HepG2 (cell line): ENCODE data around the gene TFB1M. TPM values are rescaled to one million over a fixed set of nuclear protein-coding genes. Genes with fewer than 3 reads are reported as not detected.

Experiments used
- ARID2 ChIP-seq: sonication (generic); formaldehyde crosslinking; IDR thresholded peaks from 2 replicates; pipeline ENCODE4 v1.8.1; 2022; ENCODE audit warnings: mild to moderate bottlenecking, missing genetic modification reagents, borderline replicate concordance
- ELF4 ChIP-seq: sonication (generic); formaldehyde crosslinking; IDR thresholded peaks from 2 replicates; pipeline ENCODE4 v1.5.0; 2020; ENCODE audit warnings: missing genetic modification reagents, mild to moderate bottlenecking, moderate library complexity, borderline replicate concordance
- GPBP1L1 ChIP-seq: sonication (generic); formaldehyde crosslinking; IDR thresholded peaks from 2 replicates; pipeline ENCODE4 v1.5.0; 2020; ENCODE audit warnings: mild to moderate bottlenecking, missing genetic modification reagents
- HOXD1 ChIP-seq: sonication (generic); formaldehyde crosslinking; IDR thresholded peaks from 2 replicates; pipeline ENCODE4 v1.5.0; 2020; ENCODE audit warnings: missing genetic modification reagents
- JUNB ChIP-seq: sonication (generic); formaldehyde crosslinking; IDR thresholded peaks from 2 replicates; pipeline ENCODE4 v1.8.0; 2022; ENCODE audit warnings: missing genetic modification reagents, mild to moderate bottlenecking, borderline replicate concordance
- KAT8 ChIP-seq: IDR thresholded peaks from 2 replicates; pipeline ENCODE4 v1.6.1; 2016; ENCODE audit warnings: missing genetic modification reagents, missing compliant biosample characterization
- KDM6A ChIP-seq: IDR thresholded peaks from 2 replicates; pipeline ENCODE4 v1.6.1; 2016; ENCODE audit warnings: low read depth
- KMT2A ChIP-seq: sonication (generic); formaldehyde crosslinking; IDR thresholded peaks from 2 replicates; pipeline ENCODE4 v1.4.0; 2020; ENCODE audit warnings: missing genetic modification reagents
- MBD4 ChIP-seq: IDR thresholded peaks from 2 replicates; pipeline ENCODE4 v1.6.1; 2012; ENCODE audit warnings: low read length, inconsistent platforms, borderline replicate concordance
- MED1 ChIP-seq: sonication (generic); formaldehyde crosslinking; IDR thresholded peaks from 2 replicates; pipeline ENCODE4 v1.4.0; 2020; ENCODE audit warnings: missing genetic modification reagents
- NCOR1 ChIP-seq: fragments of 200-600 bp; sonication (generic); IDR thresholded peaks from 2 replicates; pipeline ENCODE4 v1.7.0; 2017; ENCODE audit warnings: antibody characterized with exemption, low read length, borderline replicate concordance
- RARA ChIP-seq: IDR thresholded peaks from 2 replicates; pipeline ENCODE4 v1.6.1; 2016; ENCODE audit warnings: missing genetic modification reagents, missing compliant biosample characterization
- TCF7 ChIP-seq: sonication (generic); IDR thresholded peaks from 2 replicates; pipeline ENCODE4 v1.6.1; 2016; ENCODE audit warnings: antibody characterized with exemption, low read depth
- TEAD2 ChIP-seq: sonication (generic); formaldehyde crosslinking; IDR thresholded peaks from 2 replicates; pipeline ENCODE4 v1.9.0; 2021; ENCODE audit warnings: missing genetic modification reagents
- TSC22D2 ChIP-seq: sonication (generic); formaldehyde crosslinking; IDR thresholded peaks from 2 replicates; pipeline ENCODE4 v1.5.1; 2020; ENCODE audit warnings: missing genetic modification reagents, mild to moderate bottlenecking, borderline replicate concordance
- ZBTB8A ChIP-seq: sonication (generic); formaldehyde crosslinking; IDR thresholded peaks from 2 replicates; pipeline ENCODE4 v1.4.0; 2020; ENCODE audit warnings: mild to moderate bottlenecking, low read depth, missing genetic modification reagents, borderline replicate concordance
- ZNF264 ChIP-seq: sonication (generic); formaldehyde crosslinking; IDR thresholded peaks from 2 replicates; pipeline ENCODE4 v1.4.0; 2020; ENCODE audit warnings: missing genetic modification reagents
- ZNF446 ChIP-seq: sonication (generic); formaldehyde crosslinking; IDR thresholded peaks from 2 replicates; pipeline ENCODE4 v1.5.0; 2020; ENCODE audit warnings: mild to moderate bottlenecking, missing genetic modification reagents
- polyA plus RNA-seq, 8 experiments: library from polyadenylated mRNA; depleted of rRNA in 3 of 8; stranded (reverse) in 7 of 8; unstranded in 1 of 8; fragments of >200 nt; fragmentation: Illumina TruSeq in 4 of 8; extraction: Trizol in 4 of 8; gene quantifications; 2 replicates each; pipeline versions ENCODE4 v1.2.1 to v1.2.3, GENCODE V29; 2011 to 2016; ENCODE audit warnings: low read depth in 4 of 8, missing spikeins in 1 of 8, mixed read lengths in 1 of 8; ENCODE audit not compliant: insufficient read depth in 1 of 8
- total RNA-seq, 5 experiments: library from RNA; depleted of rRNA; stranded (reverse); fragments of >200 nt; fragmentation: Illumina TruSeq; extraction: Trizol; gene quantifications; 2 replicates each; pipeline ENCODE4 v1.2.3, GENCODE V29; 2016; ENCODE audit warnings: low read depth in 1 of 5
- TF ChIP-seq, protein P1 (sequence below): sonication (generic); formaldehyde crosslinking; IDR thresholded peaks from 2 replicates; pipeline ENCODE4 v1.5.0; 2020; ENCODE audit warnings: missing genetic modification reagents
- TF ChIP-seq, protein P2 (sequence below): IDR thresholded peaks from 2 replicates; pipeline ENCODE4 v1.6.1; 2016; ENCODE audit warnings: missing compliant biosample characterization, missing genetic modification reagents, borderline replicate concordance
- TF ChIP-seq, protein P3 (sequence below): sonication (generic); formaldehyde crosslinking; IDR thresholded peaks from 2 replicates; pipeline ENCODE4 v1.5.0; 2020; ENCODE audit warnings: mild to moderate bottlenecking, missing genetic modification reagents, borderline replicate concordance

TFB1M gene
- total and polyA plus RNA-seq, 2 of the 13 experiments (the other 11 are each of a cell fraction or from before 2014, with no cell fraction given): 91.4 to 122 TPM

DNA sequence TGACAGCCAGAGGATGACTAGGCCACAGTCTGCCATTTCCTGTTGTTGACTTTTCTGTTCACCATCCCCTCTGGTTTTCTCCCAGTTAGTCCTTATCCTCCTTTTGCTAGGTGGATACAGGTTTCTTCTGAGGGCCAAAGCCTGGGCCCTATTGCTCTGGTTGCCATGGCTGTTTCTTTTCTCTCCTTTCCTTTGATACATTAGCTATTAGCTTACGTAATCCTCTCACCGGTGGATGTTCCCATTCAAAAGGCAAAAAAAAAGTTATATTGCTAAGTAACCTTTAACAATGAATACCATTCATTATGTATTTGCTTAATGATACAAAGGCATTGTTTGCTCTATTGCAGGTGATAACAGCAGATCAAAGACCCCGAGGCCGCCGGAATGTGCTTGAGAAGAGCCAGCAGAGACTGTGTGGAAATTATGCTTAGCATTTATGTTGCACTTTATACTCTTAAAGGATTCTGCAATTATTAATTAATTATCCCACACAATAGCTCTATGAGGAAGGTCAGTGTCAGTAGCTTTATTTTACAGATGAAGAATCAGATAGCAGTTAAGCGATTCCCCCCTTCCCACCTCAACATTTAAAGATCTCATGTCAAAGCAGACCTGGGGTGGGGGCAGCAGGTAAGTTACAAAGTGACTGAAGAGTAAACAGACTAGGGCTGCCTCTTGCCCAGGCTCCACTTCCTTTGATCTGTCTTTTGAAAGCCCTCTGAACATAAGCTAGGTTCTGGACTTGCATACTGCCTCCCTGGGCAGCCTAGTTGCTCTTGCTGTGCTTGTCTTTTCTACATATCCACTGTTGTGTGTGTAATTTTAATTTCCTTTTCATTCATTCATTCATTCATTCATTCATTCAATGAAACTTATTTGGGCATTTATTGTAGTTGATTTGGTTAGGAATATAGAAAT, 14.5 kb upstream of the TFB1M start (continued):
- TF ChIP-seq JUNB (CRISPR knock-in tag) (peak; percentile 52; the same call in 1 of the 2 replicates), ARID2 (CRISPR knock-in tag) (peak; percentile 55; the same call in 1 of the 2 replicates), RARA (CRISPR knock-in tag) (peak; percentile 86), MED1 (CRISPR knock-in tag) (peak; percentile 94), ZBTB8A (no peak), HOXD1 (CRISPR knock-in tag) (peak; percentile 68; the same call in 1 of the 2 replicates), TEAD2 (no peak), KDM6A (CRISPR knock-in tag) (peak; percentile 91), ZNF264 (CRISPR knock-in tag) (peak; percentile 42; the same call in 1 of the 2 replicates), TCF7 (peak; percentile 99), ELF4 (CRISPR knock-in tag) (peak; percentile 75), GPBP1L1 (CRISPR knock-in tag) (no peak), NCOR1 (peak; percentile 96; the same call in 1 of the 2 replicates), KMT2A (CRISPR knock-in tag) (no peak; the same call in 1 of the 2 replicates), ZNF446 (CRISPR knock-in tag) (0 out of 2 replicates have a peak, but pooled peaks have one; percentile 65), TSC22D2 (CRISPR knock-in tag) (peak; percentile 78; the same call in 1 of the 2 replicates), KAT8 (CRISPR knock-in tag) (peak; percentile 77), MBD4 (peak; percentile 97; the same call in 1 of the 2 replicates)
- TF ChIP-seq, protein P1, sequence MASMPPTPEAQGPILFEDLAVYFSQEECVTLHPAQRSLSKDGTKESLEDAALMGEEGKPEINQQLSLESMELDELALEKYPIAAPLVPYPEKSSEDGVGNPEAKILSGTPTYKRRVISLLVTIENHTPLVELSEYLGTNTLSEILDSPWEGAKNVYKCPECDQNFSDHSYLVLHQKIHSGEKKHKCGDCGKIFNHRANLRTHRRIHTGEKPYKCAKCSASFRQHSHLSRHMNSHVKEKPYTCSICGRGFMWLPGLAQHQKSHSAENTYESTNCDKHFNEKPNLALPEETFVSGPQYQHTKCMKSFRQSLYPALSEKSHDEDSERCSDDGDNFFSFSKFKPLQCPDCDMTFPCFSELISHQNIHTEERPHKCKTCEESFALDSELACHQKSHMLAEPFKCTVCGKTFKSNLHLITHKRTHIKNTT (CRISPR knock-in tag): no peak
- TF ChIP-seq, protein P2, sequence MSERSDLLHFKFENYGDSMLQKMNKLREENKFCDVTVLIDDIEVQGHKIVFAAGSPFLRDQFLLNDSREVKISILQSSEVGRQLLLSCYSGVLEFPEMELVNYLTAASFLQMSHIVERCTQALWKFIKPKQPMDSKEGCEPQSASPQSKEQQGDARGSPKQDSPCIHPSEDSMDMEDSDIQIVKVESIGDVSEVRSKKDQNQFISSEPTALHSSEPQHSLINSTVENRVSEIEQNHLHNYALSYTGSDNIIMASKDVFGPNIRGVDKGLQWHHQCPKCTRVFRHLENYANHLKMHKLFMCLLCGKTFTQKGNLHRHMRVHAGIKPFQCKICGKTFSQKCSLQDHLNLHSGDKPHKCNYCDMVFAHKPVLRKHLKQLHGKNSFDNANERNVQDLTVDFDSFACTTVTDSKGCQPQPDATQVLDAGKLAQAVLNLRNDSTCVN: peak; percentile 56
- TF ChIP-seq, protein P3, sequence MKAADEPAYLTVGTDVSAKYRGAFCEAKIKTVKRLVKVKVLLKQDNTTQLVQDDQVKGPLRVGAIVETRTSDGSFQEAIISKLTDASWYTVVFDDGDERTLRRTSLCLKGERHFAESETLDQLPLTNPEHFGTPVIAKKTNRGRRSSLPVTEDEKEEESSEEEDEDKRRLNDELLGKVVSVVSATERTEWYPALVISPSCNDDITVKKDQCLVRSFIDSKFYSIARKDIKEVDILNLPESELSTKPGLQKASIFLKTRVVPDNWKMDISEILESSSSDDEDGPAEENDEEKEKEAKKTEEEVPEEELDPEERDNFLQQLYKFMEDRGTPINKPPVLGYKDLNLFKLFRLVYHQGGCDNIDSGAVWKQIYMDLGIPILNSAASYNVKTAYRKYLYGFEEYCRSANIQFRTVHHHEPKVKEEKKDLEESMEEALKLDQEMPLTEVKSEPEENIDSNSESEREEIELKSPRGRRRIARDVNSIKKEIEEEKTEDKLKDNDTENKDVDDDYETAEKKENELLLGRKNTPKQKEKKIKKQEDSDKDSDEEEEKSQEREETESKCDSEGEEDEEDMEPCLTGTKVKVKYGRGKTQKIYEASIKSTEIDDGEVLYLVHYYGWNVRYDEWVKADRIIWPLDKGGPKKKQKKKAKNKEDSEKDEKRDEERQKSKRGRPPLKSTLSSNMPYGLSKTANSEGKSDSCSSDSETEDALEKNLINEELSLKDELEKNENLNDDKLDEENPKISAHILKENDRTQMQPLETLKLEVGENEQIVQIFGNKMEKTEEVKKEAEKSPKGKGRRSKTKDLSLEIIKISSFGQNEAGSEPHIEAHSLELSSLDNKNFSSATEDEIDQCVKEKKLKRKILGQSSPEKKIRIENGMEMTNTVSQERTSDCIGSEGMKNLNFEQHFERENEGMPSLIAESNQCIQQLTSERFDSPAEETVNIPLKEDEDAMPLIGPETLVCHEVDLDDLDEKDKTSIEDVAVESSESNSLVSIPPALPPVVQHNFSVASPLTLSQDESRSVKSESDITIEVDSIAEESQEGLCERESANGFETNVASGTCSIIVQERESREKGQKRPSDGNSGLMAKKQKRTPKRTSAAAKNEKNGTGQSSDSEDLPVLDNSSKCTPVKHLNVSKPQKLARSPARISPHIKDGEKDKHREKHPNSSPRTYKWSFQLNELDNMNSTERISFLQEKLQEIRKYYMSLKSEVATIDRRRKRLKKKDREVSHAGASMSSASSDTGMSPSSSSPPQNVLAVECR (CRISPR knock-in tag): peak; percentile 54; the same call in 1 of the 2 replicates
